DND-41 (cell line): ENCODE data around the gene RHOB.

Source experiments
- EZH2 ChIP-seq: IDR thresholded peaks from 3 replicates; pipeline ENCODE4 v1.6.1; 2012; ENCODE audit warnings: borderline replicate concordance, low read depth, mild to moderate bottlenecking, moderate library complexity, low read length, inconsistent platforms; ENCODE audit not compliant: severe bottlenecking
- TF ChIP-seq, protein P1 (sequence below): IDR thresholded peaks from 2 replicates; pipeline ENCODE4 v1.5.1; 2012; ENCODE audit warnings: borderline replicate concordance, low read length, moderate library complexity, mild to moderate bottlenecking; ENCODE audit not compliant: poor library complexity, severe bottlenecking; ENCODE audit errors: extremely low read depth

DNA sequence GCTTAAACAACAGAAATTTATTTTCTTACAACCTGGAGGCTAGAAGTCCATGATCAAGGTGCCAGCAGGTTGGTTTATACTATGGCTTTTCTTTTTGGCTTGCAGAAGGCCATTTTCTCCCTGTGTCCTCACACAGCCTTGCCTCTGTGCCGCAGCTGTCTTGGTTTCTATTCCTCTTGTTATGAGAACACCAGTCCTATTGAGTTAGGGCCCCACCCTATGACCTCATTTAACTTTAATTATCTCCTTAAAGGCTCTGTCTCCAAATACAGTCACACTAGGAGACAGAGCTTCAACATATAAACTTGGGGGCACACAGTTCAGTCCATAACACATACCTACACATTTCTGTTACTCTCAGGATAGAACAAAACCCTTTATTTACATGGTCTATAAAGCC, 17.3 kb upstream of the RHOB start:
- TF ChIP-seq, protein P1, sequence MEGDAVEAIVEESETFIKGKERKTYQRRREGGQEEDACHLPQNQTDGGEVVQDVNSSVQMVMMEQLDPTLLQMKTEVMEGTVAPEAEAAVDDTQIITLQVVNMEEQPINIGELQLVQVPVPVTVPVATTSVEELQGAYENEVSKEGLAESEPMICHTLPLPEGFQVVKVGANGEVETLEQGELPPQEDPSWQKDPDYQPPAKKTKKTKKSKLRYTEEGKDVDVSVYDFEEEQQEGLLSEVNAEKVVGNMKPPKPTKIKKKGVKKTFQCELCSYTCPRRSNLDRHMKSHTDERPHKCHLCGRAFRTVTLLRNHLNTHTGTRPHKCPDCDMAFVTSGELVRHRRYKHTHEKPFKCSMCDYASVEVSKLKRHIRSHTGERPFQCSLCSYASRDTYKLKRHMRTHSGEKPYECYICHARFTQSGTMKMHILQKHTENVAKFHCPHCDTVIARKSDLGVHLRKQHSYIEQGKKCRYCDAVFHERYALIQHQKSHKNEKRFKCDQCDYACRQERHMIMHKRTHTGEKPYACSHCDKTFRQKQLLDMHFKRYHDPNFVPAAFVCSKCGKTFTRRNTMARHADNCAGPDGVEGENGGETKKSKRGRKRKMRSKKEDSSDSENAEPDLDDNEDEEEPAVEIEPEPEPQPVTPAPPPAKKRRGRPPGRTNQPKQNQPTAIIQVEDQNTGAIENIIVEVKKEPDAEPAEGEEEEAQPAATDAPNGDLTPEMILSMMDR, result no peak
- TF ChIP-seq EZH2, result no peak
